Measurements from ENCODE around the gene ASCC3.

Gene ASCC3

GRCh38 chr6:100468016-100468622 lies 413.0 kb downstream of the ASCC3 start:
- in situ Hi-C loops (cut with HindIII; ENCODE audit: low sequenced_read_pairs) = loop anchor here (25.0 kb wide), 1 partner anchor 856 kb away; the partner anchor contains the start of gene PRDM13

- in situ Hi-C loops (cut with HindIII; ENCODE audit: low sequenced_read_pairs) = loop anchor here (25.0 kb wide), 1 partner anchor 855 kb away; the partner anchor contains the start of gene PRDM13
Measured at GRCh38 chr6:100467129-100468015, 413.8 kb downstream of the ASCC3 start.

- in situ Hi-C loops (cut with HindIII; ENCODE audit: low sequenced_read_pairs) = loop anchor here (25.0 kb wide), 1 partner anchor 854 kb away; the partner anchor contains the start of gene PRDM13
Measured at GRCh38 chr6:100466410-100467128, 414.6 kb downstream of the ASCC3 start.

DNA sequence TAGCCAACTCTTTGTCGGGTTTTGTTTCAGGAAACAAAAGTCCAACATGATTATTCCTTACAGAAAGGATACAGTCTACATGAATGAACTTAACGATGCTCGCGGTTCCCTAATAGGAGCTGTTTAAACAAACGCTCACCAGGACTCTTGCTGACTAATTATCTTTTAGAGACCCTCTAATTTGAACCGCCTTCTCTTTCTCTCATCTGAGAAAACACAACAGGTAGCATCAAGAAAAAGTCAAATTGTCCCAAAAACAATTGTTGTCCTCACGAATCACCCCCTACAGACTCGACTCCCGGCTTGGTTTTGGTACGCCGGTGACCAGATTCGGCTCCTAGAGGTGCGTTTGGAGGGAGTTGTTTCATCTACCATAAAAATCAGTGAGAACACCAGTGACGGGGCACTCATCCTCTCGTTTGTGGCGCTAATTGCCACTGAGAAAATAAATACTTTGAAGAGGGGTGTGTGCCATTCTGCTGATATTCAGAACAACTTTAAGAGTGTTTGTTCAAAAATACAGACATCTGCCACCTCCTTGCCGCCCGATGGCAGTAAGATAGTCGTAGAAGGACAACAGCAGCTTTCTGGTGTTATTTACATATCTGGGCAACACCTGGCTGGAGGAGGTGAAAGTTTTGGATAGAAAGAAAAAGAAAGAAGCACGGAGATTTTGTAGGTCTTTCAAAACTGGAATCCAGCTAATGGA lies 415.3 kb downstream of the ASCC3 start:
- in situ Hi-C loops (cut with HindIII; ENCODE audit: low sequenced_read_pairs) = loop anchor here (25.0 kb wide), 1 partner anchor 854 kb away; the partner anchor contains the start of gene PRDM13

DNA sequence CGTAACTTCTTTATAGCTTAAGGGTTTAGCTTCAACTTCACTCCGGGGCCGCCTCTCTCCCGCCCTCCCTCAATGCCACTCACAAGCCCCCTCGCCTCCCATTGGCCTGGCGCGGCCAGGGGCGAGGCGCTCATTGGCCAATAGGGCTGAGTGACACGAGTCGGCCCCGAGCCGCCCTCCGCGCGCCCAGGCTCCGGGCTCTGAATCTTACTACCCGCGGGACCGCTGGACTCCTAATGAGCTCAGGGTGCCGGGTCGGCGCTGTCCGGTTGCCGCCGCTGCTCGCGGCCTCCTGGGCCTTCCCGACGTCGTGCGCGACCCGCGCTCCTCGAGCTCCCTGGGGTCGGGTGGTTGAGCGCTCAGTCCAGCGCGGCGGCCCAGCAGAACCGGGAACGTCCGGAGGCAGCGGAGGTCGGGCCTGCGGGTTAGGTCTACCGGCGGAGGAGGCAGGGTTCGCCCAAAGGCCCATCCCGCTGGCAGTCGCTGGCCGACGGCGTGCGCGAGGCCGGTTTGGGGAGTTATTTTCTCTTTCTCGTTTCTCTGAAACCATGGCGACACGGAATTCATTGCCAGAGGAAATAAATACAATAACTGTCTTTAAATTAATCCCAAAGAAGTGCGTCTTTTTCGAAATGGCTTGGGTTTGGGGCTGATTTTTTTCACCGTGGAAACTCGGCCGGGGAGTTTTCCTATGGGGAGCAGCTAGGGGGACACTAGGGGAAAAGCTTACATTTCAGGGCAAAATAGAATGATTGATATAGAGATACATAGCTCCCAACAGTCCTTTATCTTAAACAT lies 416.0 kb downstream of the ASCC3 start, which contains the start of gene SIM1:
TSS of gene SIM1 (minus strand) at position 19 of the 798 bp plus-strand sequence. CDS start 1,453 bp downstream, outside the sequence.
- in situ Hi-C loops (cut with HindIII; ENCODE audit: low sequenced_read_pairs) = loop anchor here (5.0 to 25.0 kb wide), 2 partner anchors 348 to 853 kb away; partner anchors contain the start of gene PRDM13

DNA sequence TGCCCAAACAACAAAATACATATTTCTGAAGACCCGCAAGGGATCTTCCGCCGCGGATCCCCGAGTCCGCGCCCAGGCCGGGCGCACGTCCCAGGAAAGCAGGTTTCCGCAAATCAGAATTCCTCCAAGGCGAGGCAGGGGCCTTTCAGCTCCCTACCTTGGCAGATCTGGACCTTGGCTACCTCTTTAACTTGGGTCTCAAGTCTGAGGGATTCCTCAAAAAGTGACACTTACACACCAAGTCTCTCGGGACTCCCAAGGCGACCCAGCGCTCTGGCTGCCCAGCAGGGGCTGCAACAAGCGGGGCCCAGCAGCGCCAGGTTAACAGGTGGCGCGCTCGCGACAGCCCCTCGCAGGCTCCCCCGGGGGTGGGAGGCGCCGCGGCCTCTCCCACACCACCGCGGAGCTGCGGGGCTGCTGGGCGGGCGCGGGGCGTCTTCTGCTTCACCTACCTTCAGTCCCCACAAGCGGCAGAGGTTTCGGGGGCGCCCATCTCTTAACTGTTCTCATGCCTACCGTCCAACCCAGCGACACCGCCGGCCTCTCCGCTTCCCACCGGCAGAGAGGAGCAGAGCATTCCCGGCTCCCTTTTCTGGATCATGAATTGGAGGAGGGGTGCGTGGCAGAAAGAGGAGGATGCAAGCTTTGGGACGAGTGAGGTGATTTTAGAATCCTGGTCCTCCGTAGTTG lies 416.8 kb downstream of the ASCC3 start:
- in situ Hi-C loops (cut with HindIII; ENCODE audit: low sequenced_read_pairs) = loop anchor here (5.0 to 25.0 kb wide), 2 partner anchors 347 to 852 kb away; partner anchors contain the start of gene PRDM13

- in situ Hi-C loops (cut with HindIII; ENCODE audit: low sequenced_read_pairs) = loop anchor here (5.0 to 25.0 kb wide), 2 partner anchors 346 to 851 kb away; partner anchors contain the start of gene PRDM13
Measured at GRCh38 chr6:100463630-100464161, 417.4 kb downstream of the ASCC3 start.

- in situ Hi-C loops (cut with HindIII; ENCODE audit: low sequenced_read_pairs) = loop anchor here (5.0 to 25.0 kb wide), 2 partner anchors 346 to 851 kb away; partner anchors contain the start of gene PRDM13
Measured at GRCh38 chr6:100462706-100463629, 418.2 kb downstream of the ASCC3 start.

GRCh38 chr6:100461917-100462705 lies 419.0 kb downstream of the ASCC3 start:
- in situ Hi-C loops (cut with HindIII; ENCODE audit: low sequenced_read_pairs) = loop anchor here (5.0 to 25.0 kb wide), 2 partner anchors 345 to 850 kb away; partner anchors contain the start of gene PRDM13

DNA sequence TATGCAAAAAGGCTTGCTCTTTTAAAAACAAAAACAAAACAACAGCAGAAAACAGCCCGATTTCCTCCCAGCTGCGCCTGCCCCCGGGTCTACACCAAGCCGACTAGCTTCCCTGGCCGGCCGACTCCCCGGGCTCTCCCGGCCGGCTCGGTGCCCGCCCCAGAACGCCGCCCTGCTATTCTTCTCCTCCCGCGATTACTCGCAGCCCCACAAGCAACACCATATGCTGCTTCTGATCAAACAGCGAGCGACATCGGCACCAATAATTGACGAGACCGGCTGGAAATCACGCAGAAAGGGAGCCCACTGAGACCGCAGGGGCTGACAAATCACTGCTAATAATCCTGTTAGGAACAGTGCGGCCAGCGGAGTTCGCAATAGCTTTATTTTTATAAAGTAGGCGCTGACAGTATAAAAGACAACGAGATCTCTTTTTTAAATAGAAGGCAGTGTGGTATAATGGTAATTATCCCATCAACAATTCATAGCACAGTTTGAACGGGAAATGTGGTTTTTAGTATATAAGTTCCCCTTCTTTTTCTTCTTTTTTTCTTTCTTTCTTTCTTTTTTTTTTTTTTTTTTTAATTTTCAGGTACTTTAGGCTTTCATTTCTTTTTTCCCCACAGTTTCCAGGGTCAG lies 419.7 kb downstream of the ASCC3 start:
- in situ Hi-C loops (cut with HindIII; ENCODE audit: low sequenced_read_pairs) = loop anchor here (5.0 to 25.0 kb wide), 2 partner anchors 344 to 849 kb away; partner anchors contain the start of gene PRDM13

- in situ Hi-C loops (cut with HindIII; ENCODE audit: low sequenced_read_pairs) = loop anchor here (5.0 to 25.0 kb wide), 2 partner anchors 343 to 848 kb away; partner anchors contain the start of gene PRDM13
Measured at GRCh38 chr6:100460650-100461204, 420.4 kb downstream of the ASCC3 start.

- in situ Hi-C loops (cut with HindIII; ENCODE audit: low sequenced_read_pairs) = loop anchor here (5.0 to 25.0 kb wide), 2 partner anchors 342 to 847 kb away; partner anchors contain the start of gene PRDM13
Measured at GRCh38 chr6:100459592-100460184, 421.4 kb downstream of the ASCC3 start.

GRCh38 chr6:100458841-100459591 lies 422.1 kb downstream of the ASCC3 start:
- in situ Hi-C loops (cut with HindIII; ENCODE audit: low sequenced_read_pairs) = loop anchor here (25.0 kb wide), 1 partner anchor 847 kb away; the partner anchor contains the start of gene PRDM13
